Heart left ventricle (tissue), 16 donors: ENCODE measurements around the gene SSB. TPM values are rescaled to one million over a fixed set of nuclear protein-coding genes. Genes with fewer than 3 reads are reported as not detected.
"Not testable (repeated sequence)": the region's sequence is repeated elsewhere in the genome, so short reads cannot be mapped to it uniquely, and the experiment has no call there.

Experiments used
- ATAC-seq, 4 donors: fragments of 200-7000 bp; cut with Tn5 transposase; one replicate each; pipeline ENCODE4 v1.9.1; 2020 to 2022; ENCODE audit warnings: moderate library complexity in 4 of 4, mild to moderate bottlenecking in 3 of 4, moderate number of reproducible peaks in 1 of 4
- DNase-seq, 5 donors: peaks; one replicate each; pipeline ENCODE4 v3.0.0-alpha.2; 2020
- H3K27ac ChIP-seq, 12 donors: fragments of 200-600 bp; sonication (generic) in 4 of 12; one replicate each; pipeline versions ENCODE4 v1.5.0 to v1.8.0; 2016 to 2022; ENCODE audit warnings: mild to moderate bottlenecking in 2 of 12
- H3K27me3 ChIP-seq, 9 donors: fragments of 200-600 bp; sonication (generic) in 2 of 9; one replicate each; pipeline versions ENCODE4 v1.5.1 to v1.8.0; 2016 to 2022; ENCODE audit warnings: mild to moderate bottlenecking in 3 of 9
- H3K36me3 ChIP-seq, 9 donors: fragments of 200-600 bp; sonication (generic) in 2 of 9; one replicate each; pipeline versions ENCODE4 v1.5.0 to v1.8.0; 2018 to 2022; ENCODE audit warnings: mild to moderate bottlenecking in 2 of 9
- H3K4me1 ChIP-seq, 12 donors: fragments of 200-600 bp; sonication (generic) in 4 of 12; one replicate each; pipeline versions ENCODE4 v1.5.0 to v1.8.0; 2016 to 2022; ENCODE audit warnings: mild to moderate bottlenecking in 3 of 12
- H3K4me3 ChIP-seq, 12 donors: fragments of 200-600 bp; sonication (generic) in 4 of 12; one replicate each; pipeline versions ENCODE4 v1.5.0 to v1.8.0; 2017 to 2022; ENCODE audit warnings: mild to moderate bottlenecking in 9 of 12, moderate library complexity in 4 of 12
- H3K9me3 ChIP-seq, 12 donors: fragments of 200-600 bp; sonication (generic) in 4 of 12; one replicate each; pipeline versions ENCODE4 v1.5.0 to v1.8.0; 2016 to 2022; ENCODE audit warnings: mild to moderate bottlenecking in 1 of 12
- POLR2A ChIP-seq, 2 donors: fragments of 450-650 bp; IDR thresholded peaks; one replicate each; pipeline ENCODE4 v1.6.1; 2017; ENCODE audit warnings: antibody characterized with exemption in 2 of 2, mild to moderate bottlenecking in 2 of 2, moderate library complexity in 2 of 2
- WGBS, 4 donors: extraction: QIAGEN DNeasy Blood & Tissue Kit in 2 of 4; methylation state at CpG; one replicate each; pipeline versions ENCODE4 v1.1.5 to v1.1.7; 2013 to 2018; 5-methylcytosine and 5-hydroxymethylcytosine counted together
- intact Hi-C, 10 donors: fragments of 100-400 bp; cut with DNase I; formaldehyde crosslinking; loops; one replicate each; pipeline versions ENCODE4 v1.11.1 to v1.14.2; 2022
- polyA plus RNA-seq, 2 donors: library from polyadenylated mRNA; stranded (reverse); fragments of 200-250 nt; gene quantifications; one replicate each; pipeline ENCODE4 v1.2.3, GENCODE V29; 2013
- total RNA-seq, 9 donors: library from RNA; depleted of rRNA in 2 of 9; stranded (reverse); fragments of >200 nt in 2 of 9; fragmentation: NEBNext Ultra II Directional in 3 of 9; extraction: Animal tissue kit (Norgen Biotek cat#: 25700) in 3 of 9; gene quantifications; one replicate each; pipeline versions ENCODE4 v1.1.0 to v1.2.4, GENCODE V29; 2016 to 2023
- TF ChIP-seq, protein P1 (sequence below), 12 donors: fragments of 200-600 bp; sonication (generic) in 4 of 12; IDR thresholded peaks; one replicate each; pipeline versions ENCODE4 v1.5.0 to v1.8.0; 2018 to 2022; ENCODE audit warnings: antibody characterized with exemption in 12 of 12, mild to moderate bottlenecking in 5 of 12
- donor health status: ischemic (EF 13 %, LVEDD 7.1; RV severe dilation, severe dysfunction).
- donor health status: healthy with polysubstance abuse.
- donor health status: DM: no; HTN: yes; CAD: no.
- donor health status: DM: no; HTN: no; CAD: no.
- donor health status: ischemic (EF 25% LVEDD 6.9; RV normal size, moderate dysfunction).
- donor health status: ischemic (EF 25% LVEDD 5.7; RV mildly dilated, moderate dysfunction).
- donor health status: healthy.
- donor health status: DM: yes; HTN: yes; CAD: no.
- donor health status: ischemic (EF 35%, LVEDD 5.7; RV mildly dilated, moderate dysfunction).
- donor health status: nonischemic (EF 11% LVEDD 7.7; RV severe dilation, severe dysfunction).
- donor health status: DM: yes; HTN: yes; CAD: no.
- donor health status: PGD.
- donor health status: ischemic (EF 29% LVEDD 5.4; RV normal size, mild dysfunction).
- donor health status: nonischemic (EF 23%, LVEDD 6.1; RV moderate dilation, normal function).

The SSB gene
- total and polyA plus RNA-seq, 11 donors = 37.4 to 94.0 (median 53.9) TPM

DNA sequence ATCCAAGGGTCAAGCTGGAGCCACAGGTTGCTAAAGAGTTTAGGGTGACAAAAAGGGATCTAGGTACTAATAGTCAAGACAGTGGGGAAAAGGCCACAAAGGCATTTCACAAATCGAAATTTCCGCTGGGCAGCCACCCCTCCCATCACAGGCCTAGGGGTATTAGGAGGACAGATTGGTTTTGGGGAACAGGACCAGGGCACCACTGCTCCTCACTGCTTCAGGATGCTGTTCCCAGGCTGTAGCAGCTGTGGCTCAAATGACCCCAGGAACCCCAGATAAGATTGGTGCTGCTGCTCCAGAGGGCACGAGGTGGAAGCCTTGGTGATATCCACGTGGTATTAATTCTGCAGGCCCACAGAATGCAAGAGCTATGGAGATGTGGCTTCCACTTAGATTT, 42.3 kb upstream of the SSB start:
- Histone ChIP-seq H3K36me3 (peaks cover 0 to 2% (median 0%) of the 10 kb centered on the region in 9 donors), H3K27me3 (no peaks in the 10 kb centered on the region), H3K4me1 (no peaks in the 10 kb centered on the region), H3K9me3 (no peaks in the 10 kb centered on the region), H3K4me3 (no peak overlapping the region), H3K27ac (no peak overlapping the region)
- DNase-seq = no peak
- TF ChIP-seq, protein P1, sequence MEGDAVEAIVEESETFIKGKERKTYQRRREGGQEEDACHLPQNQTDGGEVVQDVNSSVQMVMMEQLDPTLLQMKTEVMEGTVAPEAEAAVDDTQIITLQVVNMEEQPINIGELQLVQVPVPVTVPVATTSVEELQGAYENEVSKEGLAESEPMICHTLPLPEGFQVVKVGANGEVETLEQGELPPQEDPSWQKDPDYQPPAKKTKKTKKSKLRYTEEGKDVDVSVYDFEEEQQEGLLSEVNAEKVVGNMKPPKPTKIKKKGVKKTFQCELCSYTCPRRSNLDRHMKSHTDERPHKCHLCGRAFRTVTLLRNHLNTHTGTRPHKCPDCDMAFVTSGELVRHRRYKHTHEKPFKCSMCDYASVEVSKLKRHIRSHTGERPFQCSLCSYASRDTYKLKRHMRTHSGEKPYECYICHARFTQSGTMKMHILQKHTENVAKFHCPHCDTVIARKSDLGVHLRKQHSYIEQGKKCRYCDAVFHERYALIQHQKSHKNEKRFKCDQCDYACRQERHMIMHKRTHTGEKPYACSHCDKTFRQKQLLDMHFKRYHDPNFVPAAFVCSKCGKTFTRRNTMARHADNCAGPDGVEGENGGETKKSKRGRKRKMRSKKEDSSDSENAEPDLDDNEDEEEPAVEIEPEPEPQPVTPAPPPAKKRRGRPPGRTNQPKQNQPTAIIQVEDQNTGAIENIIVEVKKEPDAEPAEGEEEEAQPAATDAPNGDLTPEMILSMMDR (IDR thresholded peaks at IDR 0.05) = no peak
- no peak for TF ChIP-seq POLR2A (IDR thresholded peaks at IDR 0.05)
- WGBS, 4 donors = 87 to 92% (median 89%) methylated on average over 2 to 4 of the region's 4 CpGs
- no peak for ATAC-seq
- intact Hi-C loops = no loop called here

DNA sequence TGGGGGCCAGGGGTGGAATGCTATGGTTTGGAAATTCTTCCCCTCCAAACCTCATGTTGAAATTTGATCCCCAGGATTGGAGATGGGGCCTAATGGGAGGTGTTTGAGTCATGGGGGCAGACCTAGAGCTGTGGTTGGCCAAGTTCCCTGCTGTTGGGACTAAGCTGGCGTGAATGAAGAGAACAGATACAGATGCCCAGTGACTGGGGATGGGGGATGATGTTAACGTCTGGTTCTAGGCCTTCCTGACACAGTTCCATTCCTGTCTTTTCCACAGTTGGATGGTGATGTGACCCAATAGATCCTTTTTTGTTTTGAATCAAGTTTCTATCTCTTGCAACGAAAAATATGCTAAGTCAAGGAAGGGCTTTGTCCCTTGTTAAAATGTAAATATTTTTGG, 41.3 kb upstream of the SSB start:
- TF ChIP-seq, protein P1 (IDR thresholded peaks at IDR 0.05) = no peak
- TF ChIP-seq POLR2A (IDR thresholded peaks at IDR 0.05) = no peak
- intact Hi-C loops = no loop called here
- H3K36me3 ChIP-seq = peaks cover 0 to 2% (median 0%) of the 10 kb centered on the region in 9 donors
- ATAC-seq (no peak), DNase-seq (no peak)
- 69 to 89% (median 84%) methylated on average over 3 of the region's 3 CpGs for WGBS, 4 donors
- H3K27ac ChIP-seq = no peak overlapping the region
- H3K9me3 ChIP-seq = no peaks in the 10 kb centered on the region
- no peaks in the 10 kb centered on the region for H3K27me3 ChIP-seq
- H3K4me1 ChIP-seq = no peaks in the 10 kb centered on the region
- H3K4me3 ChIP-seq = no peak overlapping the region

DNA sequence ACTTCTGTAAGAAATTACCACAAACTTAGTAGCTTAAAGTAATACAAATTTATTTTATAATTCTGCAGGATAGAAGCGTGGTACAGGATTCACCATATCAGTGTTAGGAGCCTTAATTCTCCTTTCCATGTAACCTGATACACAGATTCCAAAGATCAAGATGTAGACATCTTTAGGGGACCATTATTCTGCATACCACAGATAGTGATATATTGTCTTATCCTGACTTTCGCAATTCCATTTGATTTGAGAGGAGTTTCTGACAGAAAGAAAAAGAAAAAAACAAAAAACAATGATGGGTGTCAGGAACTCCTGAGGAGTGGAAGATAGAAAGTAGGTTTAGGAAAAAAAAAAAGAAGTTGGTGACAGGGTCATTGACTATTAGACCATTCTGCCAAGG, 40.9 kb upstream of the SSB start:
- intact Hi-C loops = no loop called here
- 92 to 98% (median 97%) methylated on average over 2 of the region's 2 CpGs for WGBS, 4 donors
- Histone ChIP-seq H3K27ac (no peak overlapping the region), H3K36me3 (no peaks in the 10 kb centered on the region), H3K4me3 (no peak overlapping the region), H3K27me3 (no peaks in the 10 kb centered on the region), H3K4me1 (no peaks in the 10 kb centered on the region), H3K9me3 (no peaks in the 10 kb centered on the region)
- TF ChIP-seq, protein P1 (IDR thresholded peaks at IDR 0.05) = no peak
- no peak for TF ChIP-seq POLR2A (IDR thresholded peaks at IDR 0.05)
- ATAC-seq (no peak), DNase-seq (no peak)

DNA sequence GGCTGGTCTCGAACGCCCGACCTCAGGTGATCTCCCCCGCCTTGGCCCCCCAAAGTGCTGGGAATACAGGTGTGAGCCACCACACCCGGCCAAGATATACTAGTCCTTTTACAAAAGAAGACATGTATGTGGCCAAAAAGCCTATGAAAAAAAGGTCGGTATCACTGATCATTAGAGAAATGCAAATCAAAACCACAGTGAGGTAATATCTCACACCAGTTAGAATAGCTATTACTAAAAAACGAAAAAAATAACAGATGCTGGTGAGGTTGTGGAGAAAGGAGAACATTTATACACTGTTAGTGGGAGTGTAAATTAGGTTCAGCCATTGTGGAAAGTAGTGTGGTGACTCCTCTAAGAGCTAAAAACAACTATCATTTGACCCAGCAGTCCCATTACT, 38.7 kb upstream of the SSB start:
- H3K4me1 ChIP-seq = no peaks in the 10 kb centered on the region
- H3K4me3 ChIP-seq = no peak overlapping the region
- TF ChIP-seq, protein P1 (IDR thresholded peaks at IDR 0.05) = no peak
- no peak for TF ChIP-seq POLR2A (IDR thresholded peaks at IDR 0.05)
- no peak overlapping the region for H3K27ac ChIP-seq
- H3K27me3 ChIP-seq = no peaks in the 10 kb centered on the region
- no peak for DNase-seq
- intact Hi-C loops = no loop called here
- no peaks in the 10 kb centered on the region for H3K9me3 ChIP-seq
- H3K36me3 ChIP-seq = no peaks in the 10 kb centered on the region
- WGBS, 4 donors = 69 to 71% (median 70%) methylated on average over 7 of the region's 7 CpGs
- ATAC-seq = no peak

DNA sequence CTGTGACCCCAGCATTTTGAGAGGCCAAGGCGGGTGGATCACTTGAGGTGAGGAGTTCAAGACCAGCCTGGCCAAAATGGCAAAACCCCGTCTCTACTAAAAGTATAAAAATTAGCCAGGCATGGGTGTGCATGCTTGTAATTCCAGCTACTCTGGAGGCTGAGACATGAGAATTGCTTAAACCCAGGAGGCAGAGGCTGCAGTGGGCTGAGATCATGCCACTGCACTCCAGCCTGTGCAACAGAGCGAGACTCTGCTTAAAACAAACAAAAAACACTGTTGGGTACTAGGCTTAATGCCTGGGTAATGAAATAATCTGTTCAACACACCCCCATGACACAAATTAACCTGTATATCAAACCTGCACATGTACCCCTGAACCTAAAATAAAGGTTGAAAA, 37.9 kb upstream of the SSB start:
- H3K4me1 ChIP-seq, H3K27ac ChIP-seq, DNase-seq, H3K36me3 ChIP-seq, H3K4me3 ChIP-seq, H3K27me3 ChIP-seq, intact Hi-C loops, H3K9me3 ChIP-seq, ATAC-seq: not testable (repeated sequence)
- WGBS, 4 donors = 90 to 97% (median 93%) methylated on average over 3 of the region's 3 CpGs
